H9 (cell line): ENCODE results near the gene OPHN1. TPM values are rescaled to one million over a fixed set of nuclear protein-coding genes. Genes with fewer than 3 reads are reported as not detected.

Experiments
- DNase-seq: peaks from one replicate; pipeline ENCODE4 v3.0.0-alpha.2; 2017
- H2AFZ ChIP-seq: one replicate; pipeline ENCODE4 v1.6.1; 2013; ENCODE audit warnings: mild to moderate bottlenecking, low read length, control low read depth, moderate library complexity
- H2AK5ac ChIP-seq: 2 replicates; pipeline ENCODE4 v1.6.1; 2013; ENCODE audit warnings: low read length, control low read depth, mixed read lengths; ENCODE audit not compliant: insufficient read length
- H2BK120ac ChIP-seq: one replicate; pipeline ENCODE4 v1.6.1; 2013; ENCODE audit warnings: low read depth, mild to moderate bottlenecking, low read length, control low read depth, inconsistent platforms; ENCODE audit not compliant: poor library complexity, severe bottlenecking
- H2BK12ac ChIP-seq: 2 replicates; pipeline ENCODE4 v1.6.1; 2013; ENCODE audit warnings: low read length, control low read depth, mixed read lengths, low read depth; ENCODE audit not compliant: insufficient read length
- H2BK15ac ChIP-seq: 2 replicates; pipeline ENCODE4 v1.6.1; 2013; ENCODE audit warnings: low read depth, low read length, control low read depth
- H2BK20ac ChIP-seq: one replicate; pipeline ENCODE4 v1.6.1; 2013; ENCODE audit warnings: low read depth, mild to moderate bottlenecking, low read length, control low read depth, inconsistent platforms; ENCODE audit not compliant: poor library complexity, severe bottlenecking
- H2BK5ac ChIP-seq: 2 replicates; pipeline ENCODE4 v1.6.1; 2013; ENCODE audit warnings: low read length, control low read depth, mixed read lengths; ENCODE audit not compliant: insufficient read length
- H3K14ac ChIP-seq: 2 replicates; pipeline ENCODE4 v1.6.1; 2013; ENCODE audit warnings: low read length, control low read depth; ENCODE audit not compliant: insufficient read depth
- H3K18ac ChIP-seq: 2 replicates; pipeline ENCODE4 v1.6.1; 2013; ENCODE audit warnings: low read depth, mild to moderate bottlenecking, mixed read lengths, low read length, control low read depth; ENCODE audit not compliant: insufficient read length
- H3K23ac ChIP-seq: 2 replicates; pipeline ENCODE4 v1.6.1; 2013; ENCODE audit warnings: low read length, control low read depth, mixed read lengths, low read depth; ENCODE audit not compliant: insufficient read length
- H3K23me2 ChIP-seq: 2 replicates; pipeline ENCODE4 v1.6.1; 2013; ENCODE audit warnings: low read depth, mild to moderate bottlenecking, mixed read lengths, low read length, control low read depth; ENCODE audit not compliant: insufficient read length, poor library complexity, severe bottlenecking
- H3K27ac ChIP-seq: 2 replicates; pipeline ENCODE4 v1.5.1; 2013; ENCODE audit warnings: low read length, control low read depth, mixed read lengths, low read depth; ENCODE audit not compliant: insufficient read length
- H3K27me3 ChIP-seq: 2 replicates; pipeline ENCODE4 v1.6.1; 2013; ENCODE audit warnings: low read length, control low read depth, inconsistent platforms; ENCODE audit not compliant: insufficient read depth
- H3K4ac ChIP-seq: 2 replicates; pipeline ENCODE4 v1.6.1; 2013; ENCODE audit warnings: low read depth, mild to moderate bottlenecking, control low read depth, inconsistent platforms, low read length, moderate library complexity
- H3K4me1 ChIP-seq: 2 replicates; pipeline ENCODE4 v1.6.1; 2013; ENCODE audit warnings: low read length, control low read depth, inconsistent platforms; ENCODE audit not compliant: insufficient read depth
- H3K4me2 ChIP-seq: 2 replicates; pipeline ENCODE4 v1.6.1; 2013; ENCODE audit warnings: low read length, control low read depth, mixed read lengths; ENCODE audit not compliant: insufficient read length, insufficient read depth
- H3K56ac ChIP-seq: 2 replicates; pipeline ENCODE4 v1.6.1; 2013; ENCODE audit warnings: low read depth, mild to moderate bottlenecking, mixed read lengths, low read length, control low read depth; ENCODE audit not compliant: insufficient read length
- H3K79me1 ChIP-seq: 2 replicates; pipeline ENCODE4 v1.6.1; 2013; ENCODE audit warnings: low read depth, mild to moderate bottlenecking, moderate library complexity, low read length, control low read depth, inconsistent platforms; ENCODE audit not compliant: insufficient read depth, poor library complexity, severe bottlenecking
- H3K79me2 ChIP-seq: 2 replicates; pipeline ENCODE4 v1.6.1; 2013; ENCODE audit warnings: low read length, control low read depth, inconsistent platforms; ENCODE audit not compliant: insufficient read depth
- H3K9ac ChIP-seq: 2 replicates; pipeline ENCODE4 v1.6.1; 2013; ENCODE audit warnings: low read length, control low read depth, mixed read lengths; ENCODE audit not compliant: insufficient read length; ENCODE audit errors: extremely low read depth
- H3K9me3 ChIP-seq: one replicate; pipeline ENCODE4 v1.6.1; 2013; ENCODE audit warnings: low read depth, low read length, inconsistent platforms; ENCODE audit not compliant: control insufficient read depth
- H3T11ph ChIP-seq: one replicate; pipeline ENCODE4 v1.6.1; 2013; ENCODE audit warnings: mild to moderate bottlenecking, low read length, control low read depth, inconsistent platforms
- H4K20me1 ChIP-seq: one replicate; pipeline ENCODE4 v1.6.1; 2013; ENCODE audit not compliant: control insufficient read depth, insufficient read length, insufficient read depth
- H4K5ac ChIP-seq: 2 replicates; pipeline ENCODE4 v1.6.1; 2013; ENCODE audit warnings: low read depth, mild to moderate bottlenecking, mixed read lengths, low read length, control low read depth; ENCODE audit not compliant: insufficient read length
- H4K8ac ChIP-seq: replicated peaks from 2 replicates; pipeline ENCODE4 v1.6.1; 2013; ENCODE audit warnings: low read length, control low read depth, mixed read lengths, low read depth; ENCODE audit not compliant: insufficient read length
- H4K91ac ChIP-seq: 2 replicates; pipeline ENCODE4 v1.6.1; 2013; ENCODE audit warnings: low read depth, mild to moderate bottlenecking, moderate library complexity, mixed read lengths, low read length, control low read depth; ENCODE audit not compliant: insufficient read length
- H3K27ac Mint-ChIP-seq, 3 experiments: 2 replicates in 2 of 3; 3 replicates in 1 of 3; pipeline ENCODE4 v1.8.0; 2020 to 2021; ENCODE audit warnings: mixed read lengths in 3 of 3, mild to moderate bottlenecking in 1 of 3, moderate library complexity in 1 of 3
- H3K27me3 Mint-ChIP-seq: 2 replicates; pipeline ENCODE4 v1.8.0; 2021; ENCODE audit warnings: low read depth, mild to moderate bottlenecking, moderate library complexity, mixed read lengths
- H3K36me3 Mint-ChIP-seq, 3 experiments: 2 replicates in 2 of 3; 3 replicates in 1 of 3; pipeline ENCODE4 v1.8.0; 2020 to 2021; ENCODE audit warnings: low read depth in 3 of 3, mixed read lengths in 3 of 3; ENCODE audit not compliant: insufficient read depth in 1 of 3
- H3K4me1 Mint-ChIP-seq, 2 experiments: 2 replicates each; pipeline ENCODE4 v1.8.0; 2020; ENCODE audit warnings: mixed read lengths in 2 of 2
- H3K4me3 Mint-ChIP-seq, 2 experiments: 2 replicates in 1 of 2; 3 replicates in 1 of 2; pipeline ENCODE4 v1.8.0; 2020 to 2021; ENCODE audit warnings: mild to moderate bottlenecking in 2 of 2, mixed read lengths in 2 of 2, moderate library complexity in 1 of 2
- H3K9me3 Mint-ChIP-seq, 2 experiments: 2 replicates in 1 of 2; 3 replicates in 1 of 2; pipeline ENCODE4 v1.8.0; 2020; ENCODE audit warnings: mild to moderate bottlenecking in 2 of 2, mixed read lengths in 2 of 2, moderate library complexity in 1 of 2
- WGBS: extraction: QIAGEN DNeasy Blood & Tissue Kit; methylation state at CpG from one replicate; pipeline ENCODE4 v1.1.7; 2013; ENCODE audit warnings: missing lambda C conversion rate, low lambda C conversion rate, mixed read lengths; ENCODE audit not compliant: insufficient read length; ENCODE audit errors: extremely low coverage; 5-methylcytosine and 5-hydroxymethylcytosine counted together
- total RNA-seq: library from RNA; stranded (reverse); gene quantifications from 2 replicates; pipeline ENCODE4 v1.2.1, GENCODE V29; 2021
- TF ChIP-seq, protein P1 (sequence below): fragments of 200-600 bp; sonication (generic); conservative IDR thresholded peaks from 3 replicates; pipeline ENCODE4 v1.8.0; 2021; ENCODE audit warnings: antibody characterized with exemption, mild to moderate bottlenecking

Gene OPHN1
- total RNA-seq, 1 experiment from 2014 or later = 1.5 TPM

- WGBS = no CpG with 5 or more reads among the region's 1 CpG
- H3K27ac Mint-ChIP-seq = no peak overlapping the region
- TF ChIP-seq, protein P1, sequence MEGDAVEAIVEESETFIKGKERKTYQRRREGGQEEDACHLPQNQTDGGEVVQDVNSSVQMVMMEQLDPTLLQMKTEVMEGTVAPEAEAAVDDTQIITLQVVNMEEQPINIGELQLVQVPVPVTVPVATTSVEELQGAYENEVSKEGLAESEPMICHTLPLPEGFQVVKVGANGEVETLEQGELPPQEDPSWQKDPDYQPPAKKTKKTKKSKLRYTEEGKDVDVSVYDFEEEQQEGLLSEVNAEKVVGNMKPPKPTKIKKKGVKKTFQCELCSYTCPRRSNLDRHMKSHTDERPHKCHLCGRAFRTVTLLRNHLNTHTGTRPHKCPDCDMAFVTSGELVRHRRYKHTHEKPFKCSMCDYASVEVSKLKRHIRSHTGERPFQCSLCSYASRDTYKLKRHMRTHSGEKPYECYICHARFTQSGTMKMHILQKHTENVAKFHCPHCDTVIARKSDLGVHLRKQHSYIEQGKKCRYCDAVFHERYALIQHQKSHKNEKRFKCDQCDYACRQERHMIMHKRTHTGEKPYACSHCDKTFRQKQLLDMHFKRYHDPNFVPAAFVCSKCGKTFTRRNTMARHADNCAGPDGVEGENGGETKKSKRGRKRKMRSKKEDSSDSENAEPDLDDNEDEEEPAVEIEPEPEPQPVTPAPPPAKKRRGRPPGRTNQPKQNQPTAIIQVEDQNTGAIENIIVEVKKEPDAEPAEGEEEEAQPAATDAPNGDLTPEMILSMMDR = no peak
Observed at GRCh38 chrX:68059469-68059868, 373.8 kb downstream of the OPHN1 start.

More at GRCh38 chrX:68059469-68059868, 373.8 kb downstream of the OPHN1 start:
- Histone ChIP-seq H2AFZ (no peak overlapping the region), H3K4ac (no peak overlapping the region), H2BK20ac (no peak overlapping the region), H3K4me1 (no peaks in the 10 kb centered on the region; the same call in 1 of the 2 replicates), H3K79me2 (no peaks in the 10 kb centered on the region), H3T11ph (no peak overlapping the region), H3K56ac (no peak overlapping the region), H3K79me1 (no peaks in the 10 kb centered on the region), H3K27ac (no peak overlapping the region), H4K20me1 (no peaks in the 10 kb centered on the region), H4K8ac (no peak overlapping the region), H3K4me2 (no peak overlapping the region), H3K27me3 (no peaks in the 10 kb centered on the region), H2BK5ac (no peak overlapping the region), H4K91ac (no peak overlapping the region), H2AK5ac (no peak overlapping the region), H2BK12ac (no peak overlapping the region), H3K9ac (no peak overlapping the region), H4K5ac (no peak overlapping the region), H3K14ac (no peak overlapping the region), H3K9me3 (peaks cover 31% of the 10 kb centered on the region), H2BK120ac (no peak overlapping the region), H3K18ac (no peak overlapping the region), H3K23ac (no peak overlapping the region), H2BK15ac (no peak overlapping the region), H3K23me2 (no peaks in the 10 kb centered on the region)
- Mint-ChIP-seq H3K9me3 (peaks cover 58 to 68% of the 10 kb centered on the region in 2 experiments), H3K36me3 (peaks cover 0 to 2% (median 2%) of the 10 kb centered on the region in 3 experiments; a peak in 3 of 7 replicates), H3K4me1 (peaks cover 15 to 18% of the 10 kb centered on the region in 2 experiments), H3K4me3 (no peak overlapping the region), H3K27me3 (no peaks in the 10 kb centered on the region; the same call in 1 of the 2 replicates)
- no peak for DNase-seq
